Nucleus accumbens (tissue), 56 donors: ENCODE results near the gene ADGRG7.
"Not testable (repeated sequence)": the region's sequence is repeated elsewhere in the genome, so short reads cannot be mapped to it uniquely, and the experiment has no call there.

Experiments used
- DNase-seq, 56 donors: peaks; one replicate each; lab custom pipeline; 2025; lab: John Stamatoyannopoulos, UW

The ADGRG7 gene

GRCh38 chr3:100640633-100641032 lies 31.2 kb downstream of the ADGRG7 start:
- no peak for DNase-seq

DNA sequence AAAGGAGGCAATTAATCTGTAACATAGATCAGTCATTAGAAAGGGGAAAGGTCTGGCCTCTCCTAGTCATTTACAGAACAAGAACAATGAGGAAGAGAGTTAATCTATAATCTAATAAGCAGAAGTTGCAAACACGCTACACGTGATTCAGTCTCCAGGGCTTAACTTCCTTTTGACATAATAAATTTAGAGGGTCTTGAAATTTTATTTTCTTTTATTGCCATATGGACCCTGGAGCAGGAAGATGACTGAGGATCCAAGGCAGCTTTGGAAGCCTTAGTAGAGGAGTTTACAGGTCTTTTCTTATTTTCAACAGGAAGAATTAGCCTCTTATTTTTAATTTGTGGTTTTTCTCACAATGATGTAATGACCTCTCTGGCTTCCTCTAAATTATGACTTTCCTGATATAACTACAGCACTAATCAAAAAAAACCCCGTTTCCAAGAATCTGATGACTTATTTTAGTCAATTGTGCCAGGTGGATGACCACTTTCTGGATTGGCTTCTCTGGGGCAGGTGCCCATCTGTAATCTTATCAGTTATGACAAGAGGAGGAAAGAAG lies 32.2 kb downstream of the ADGRG7 start:
- DNase-seq, result no peak

GRCh38 chr3:100645913-100646312 lies 36.5 kb downstream of the ADGRG7 start:
- no peak for DNase-seq

GRCh38 chr3:100647171-100647570 lies 37.8 kb downstream of the ADGRG7 start:
- DNase-seq, result no peak

DNA sequence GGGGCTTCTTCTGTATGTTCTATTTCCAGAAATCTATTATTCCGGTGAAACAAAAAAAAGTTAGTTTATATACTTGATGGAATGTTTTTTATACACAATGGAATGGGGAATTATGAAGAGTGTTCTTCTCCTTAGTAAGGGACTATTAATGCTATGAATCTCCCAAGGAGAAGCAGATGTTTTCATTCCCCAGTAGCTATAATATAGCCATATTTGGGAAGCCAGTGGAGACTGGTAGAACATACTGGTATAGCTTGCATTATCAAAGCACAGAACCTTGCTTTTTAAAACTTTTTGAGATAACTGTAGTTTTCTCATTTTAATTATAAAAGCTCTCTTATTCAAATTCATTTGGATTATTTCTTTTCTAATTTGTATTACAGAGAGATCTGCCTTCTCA lies 38.3 kb downstream of the ADGRG7 start:
- DNase-seq, result no peak

DNA sequence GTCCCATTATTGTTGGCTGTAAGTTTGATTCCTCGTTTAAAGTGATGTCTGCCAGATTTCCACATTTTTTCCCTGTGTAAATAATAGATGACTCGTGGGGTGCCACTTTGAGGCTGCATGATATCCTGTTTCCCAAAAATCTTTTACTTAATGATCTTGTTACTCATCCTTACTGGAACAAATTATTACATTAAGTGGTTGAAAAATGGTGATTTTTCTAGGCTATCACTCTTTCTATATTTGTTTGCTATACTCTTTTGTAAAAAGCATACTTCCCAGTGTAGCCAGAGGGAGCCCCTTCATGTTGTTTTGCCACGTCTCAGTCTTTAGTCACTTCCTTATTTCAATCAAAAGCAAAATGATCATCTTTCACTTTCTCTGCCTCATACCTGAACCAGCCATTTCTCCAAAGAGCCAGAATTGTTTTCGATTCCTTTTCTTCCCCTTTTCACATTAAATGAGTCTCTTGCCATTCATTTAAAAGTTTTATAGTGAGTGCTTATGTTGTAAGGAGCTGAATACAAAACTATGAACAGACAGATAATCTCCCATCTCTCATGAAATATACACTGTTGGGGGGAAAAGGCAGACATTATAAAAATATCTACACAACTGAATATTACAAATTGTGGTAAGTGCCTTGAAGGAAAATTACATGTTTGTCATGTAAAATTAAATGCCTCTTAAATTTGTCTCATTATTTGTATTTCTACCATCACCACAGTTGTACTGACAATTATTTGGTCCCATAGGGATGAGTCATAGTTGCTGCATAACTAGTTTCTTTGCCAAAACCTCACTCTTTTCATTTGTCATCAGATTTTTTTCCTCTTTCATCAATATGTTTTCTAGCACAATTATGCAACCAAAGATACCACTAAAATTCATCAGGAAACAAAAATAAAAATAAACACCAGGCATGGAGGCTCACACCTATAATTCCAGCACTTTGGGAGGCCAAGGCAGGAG lies 41.5 kb downstream of the ADGRG7 start:
- no peak for DNase-seq

DNA sequence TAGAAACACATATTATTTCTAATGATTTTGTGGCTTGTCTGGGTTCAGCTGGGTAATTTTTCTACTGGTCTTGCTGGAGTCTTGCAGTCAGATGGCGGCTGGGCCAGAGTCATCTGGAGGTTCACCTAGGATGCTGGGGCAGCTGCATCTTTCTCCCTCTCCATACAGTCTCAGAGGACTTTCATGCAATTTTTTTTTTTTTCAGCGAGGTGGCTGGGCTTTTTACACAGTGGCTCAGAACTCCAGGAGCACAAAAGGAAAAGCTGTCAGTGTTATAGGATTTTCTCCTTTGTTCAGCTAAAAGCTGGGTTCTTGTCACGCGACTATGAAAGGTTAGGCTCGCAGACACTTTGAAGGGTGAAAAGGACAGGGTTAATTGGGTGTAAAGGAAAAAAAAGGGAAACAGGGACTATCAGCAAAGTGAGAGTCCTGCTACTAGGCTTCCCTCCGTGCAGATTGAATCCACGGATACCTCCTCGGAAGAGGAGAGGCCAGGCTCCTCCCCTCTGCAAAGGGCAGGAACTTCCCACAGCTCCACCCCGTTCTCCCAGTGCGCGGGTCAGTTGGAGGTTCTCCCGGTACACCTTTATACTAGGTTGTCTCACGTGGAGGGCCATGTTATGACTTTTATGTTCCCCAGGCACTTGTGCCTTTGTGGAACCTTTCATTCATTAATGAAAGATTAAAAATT lies 44.3 kb downstream of the ADGRG7 start:
- no peak for DNase-seq

DNA sequence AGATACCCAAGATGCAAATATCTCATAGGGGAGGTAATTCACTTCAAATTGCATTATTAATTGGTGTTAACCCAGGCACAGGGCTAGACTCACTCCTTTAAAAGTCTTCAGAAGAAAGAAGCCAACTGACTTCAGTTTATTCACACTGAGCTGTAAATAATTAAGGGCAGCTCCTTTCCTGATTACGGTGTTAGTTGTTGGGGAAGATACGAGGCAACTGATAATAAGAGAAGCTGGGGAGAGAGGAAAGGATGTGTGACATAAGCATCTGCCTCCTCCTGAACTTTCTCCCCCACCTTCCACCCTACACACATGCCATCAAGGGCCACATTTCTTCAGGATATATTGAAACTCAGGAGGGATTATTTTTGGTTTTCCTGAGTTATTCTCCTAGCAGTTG lies 47.5 kb downstream of the ADGRG7 start:
- DNase-seq, result no peak

DNA sequence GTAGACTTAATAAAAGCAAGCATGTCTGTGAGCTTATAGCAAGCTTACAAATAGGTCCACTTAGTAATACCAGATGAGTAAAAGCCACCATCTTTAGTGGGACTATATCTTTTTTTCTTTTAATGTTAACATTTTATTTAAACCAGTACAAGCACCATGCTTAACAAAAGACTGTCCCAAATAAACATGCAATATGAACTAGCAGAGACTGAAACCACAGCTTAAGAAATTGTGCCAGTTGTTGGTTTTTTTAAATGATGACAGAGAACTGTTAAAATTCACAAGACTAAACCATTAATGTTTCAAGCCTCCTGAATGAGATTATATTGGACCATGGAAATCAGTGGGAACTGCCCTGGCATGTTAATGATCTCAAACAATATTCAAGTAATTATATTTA lies 51.9 kb downstream of the ADGRG7 start:
- not testable (repeated sequence) for DNase-seq

GRCh38 chr3:100662113-100662823 lies 52.9 kb downstream of the ADGRG7 start:
- DNase-seq, result no peak

DNA sequence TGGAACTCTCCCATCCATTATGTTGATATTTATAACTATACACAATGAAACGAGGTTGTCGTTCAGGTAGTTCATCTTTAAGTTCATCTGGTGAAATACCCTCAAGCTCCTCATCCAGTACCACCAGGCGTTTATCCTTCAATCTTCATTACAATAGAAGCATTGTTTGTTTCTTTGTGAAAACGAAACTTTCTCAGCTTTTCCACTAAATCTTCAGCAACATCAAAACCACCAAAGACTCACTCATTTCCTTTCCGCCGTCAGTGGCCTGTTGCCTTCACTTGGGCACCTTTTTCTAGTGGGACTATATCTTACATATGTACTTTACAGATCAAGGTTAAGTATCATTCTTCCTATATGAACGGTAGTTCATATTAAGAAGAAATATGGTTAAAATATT lies 55.8 kb downstream of the ADGRG7 start:
- no peak for DNase-seq

DNA sequence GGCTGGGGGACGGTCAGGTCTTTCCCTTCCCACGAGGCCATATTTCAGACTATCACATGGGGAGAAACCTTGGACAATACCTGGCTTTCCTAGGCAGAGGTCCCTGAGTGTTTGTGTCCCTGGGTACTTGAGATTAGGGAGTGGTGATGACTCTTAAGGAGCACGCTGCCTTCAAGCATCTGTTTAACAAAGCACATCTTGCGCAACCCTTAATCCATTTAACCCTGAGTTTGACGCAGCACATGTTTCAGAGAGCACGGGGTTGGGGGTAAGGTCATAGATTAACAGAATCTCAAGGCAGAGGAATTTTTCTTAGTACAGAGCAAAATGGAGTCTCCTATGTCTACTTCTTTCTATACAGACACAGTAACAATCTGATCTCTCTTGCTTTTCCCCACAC lies 57.3 kb downstream of the ADGRG7 start:
- not testable (repeated sequence) for DNase-seq

DNA sequence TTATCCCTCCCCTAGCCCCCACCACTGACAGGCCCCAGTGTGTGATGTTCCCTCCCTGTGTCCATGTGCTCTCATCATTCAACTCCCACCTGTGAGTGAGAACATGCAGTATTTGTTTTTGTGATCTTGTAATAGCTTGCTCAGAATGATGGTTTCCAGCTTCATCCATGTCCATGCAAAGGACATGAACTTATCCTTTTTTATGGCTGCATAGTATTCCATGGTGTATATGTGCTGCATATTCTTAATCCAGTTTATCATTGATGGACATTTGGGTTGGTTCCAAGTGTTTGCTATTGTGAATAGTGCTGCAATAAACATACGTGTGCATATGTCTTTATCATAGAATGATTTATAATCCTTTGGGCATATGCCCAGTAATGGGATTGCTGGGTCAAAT lies 57.9 kb downstream of the ADGRG7 start:
- not testable (repeated sequence) for DNase-seq

GRCh38 chr3:100670995-100671394 lies 61.6 kb downstream of the ADGRG7 start:
- not testable (repeated sequence) for DNase-seq

DNA sequence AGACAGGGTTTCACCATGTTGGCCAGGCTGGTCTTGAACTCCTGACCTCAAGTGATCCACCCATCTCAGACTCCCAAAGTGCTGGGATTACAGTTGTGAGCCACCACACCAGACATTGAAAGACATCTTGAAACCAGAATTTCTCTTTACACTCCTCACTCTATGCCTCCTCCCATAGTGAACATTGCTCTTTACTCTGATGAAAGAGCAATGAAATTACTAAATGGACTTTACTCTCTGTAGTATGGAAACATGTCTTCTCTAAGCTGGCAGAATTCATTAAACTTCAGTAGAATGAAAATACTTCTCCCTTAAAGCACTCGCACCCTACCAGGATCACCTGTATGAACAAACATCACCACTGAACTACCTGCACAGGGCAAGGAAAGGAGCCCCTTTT lies 72.1 kb downstream of the ADGRG7 start:
- no peak for DNase-seq

GRCh38 chr3:100682056-100682853 lies 72.9 kb downstream of the ADGRG7 start:
- DNase-seq, result no peak

- DNase-seq, result no peak
Observed at GRCh38 chr3:100682854-100683760, 73.7 kb downstream of the ADGRG7 start.

GRCh38 chr3:100693225-100693624 lies 83.8 kb downstream of the ADGRG7 start:
- DNase-seq, result no peak

DNA sequence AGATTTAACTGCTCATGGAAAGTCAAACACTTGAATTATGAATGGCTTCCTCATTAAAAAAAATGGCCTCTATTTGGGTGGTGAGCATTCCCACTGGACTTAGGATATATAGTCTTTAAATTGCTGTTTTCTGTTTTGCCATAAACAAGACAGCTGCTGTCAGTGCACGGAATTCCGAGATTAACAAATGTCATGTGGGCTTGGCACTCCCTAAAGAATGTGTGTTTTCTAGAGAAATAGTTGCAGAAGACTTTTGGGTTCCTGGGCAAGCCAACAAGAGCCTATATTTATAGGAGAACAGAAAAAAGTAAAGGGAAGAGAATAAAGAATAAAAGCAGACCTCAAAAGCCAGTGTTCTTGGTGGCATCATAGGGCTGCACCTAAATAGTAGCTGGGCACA lies 86.3 kb downstream of the ADGRG7 start:
- DNase-seq, result no peak
